Measurements from ENCODE around the gene NUDT9.

- no peak for TF ChIP-seq CTCF (IDR thresholded peaks at IDR 0.05)
- no peak for TF ChIP-seq POLR2A (IDR thresholded peaks at IDR 0.05)
Observed at GRCh38 chr4:87420276-87420830, 2.0 kb upstream of the NUDT9 start.

All from prostate gland (tissue), 2 donors.